G401.6 (cell line): ENCODE measurements around the gene SLIT1.

ENCODE experiments used
- FAIRE-seq: peaks from 2 replicates; lab custom pipeline; 2012; peaks lifted over from hg19 to GRCh38; lab: Jason Lieb, UNC

Gene SLIT1

GRCh38 chr10:96996275-96996965 is 189.3 kb downstream of the SLIT1 start:
- FAIRE-seq: no peak

- no peak for FAIRE-seq
These were observed 189.9 kb downstream of the SLIT1 start for GRCh38 chr10:96995851-96996250.

- no peak for FAIRE-seq
These were observed 193.0 kb downstream of the SLIT1 start for GRCh38 chr10:96992721-96993120.

DNA sequence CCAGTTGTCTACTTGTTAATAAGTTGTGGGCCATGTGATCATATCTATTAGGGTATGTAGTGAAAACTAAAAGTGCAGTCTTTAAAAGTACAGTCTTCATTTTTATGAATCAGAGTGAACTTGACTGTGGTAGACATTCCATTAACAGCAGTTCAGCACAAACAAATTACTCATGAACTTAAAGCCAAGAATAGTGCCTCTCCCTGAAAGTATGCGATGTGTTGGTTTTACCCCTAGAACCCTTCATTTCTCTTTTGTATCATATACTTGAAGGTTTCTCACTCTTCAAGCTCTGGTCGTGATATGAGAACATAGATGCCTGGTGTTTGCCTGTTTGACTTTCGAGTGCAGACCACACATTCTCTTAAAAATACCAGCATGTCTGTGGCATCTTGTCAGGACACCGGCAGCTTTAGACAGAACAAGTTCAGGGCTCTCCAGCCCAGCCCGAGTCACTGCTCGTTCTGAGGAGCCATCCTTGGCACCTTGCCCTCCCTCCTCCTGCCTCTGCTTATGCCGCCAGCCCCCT is 194.4 kb downstream of the SLIT1 start:
- no peak for FAIRE-seq

DNA sequence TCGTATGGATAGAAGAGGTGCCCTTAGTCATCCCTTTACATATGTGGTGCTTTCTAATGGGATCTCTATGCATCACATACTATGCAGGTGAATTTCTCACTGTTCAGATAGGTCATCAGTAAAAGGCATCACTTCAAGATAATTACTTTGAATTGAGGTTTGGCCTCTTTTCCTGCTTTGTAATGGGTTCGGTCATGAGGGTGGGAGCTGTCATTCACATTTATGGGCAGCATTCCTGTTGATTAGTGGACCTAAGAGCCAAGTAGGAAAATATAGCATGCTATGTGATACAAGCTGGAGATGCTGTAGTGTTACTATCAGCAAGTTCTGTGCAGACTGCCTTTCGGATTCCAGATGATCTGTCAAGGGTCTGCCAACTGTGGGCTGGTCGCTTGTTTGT is 197.3 kb downstream of the SLIT1 start:
- FAIRE-seq: no peak

DNA sequence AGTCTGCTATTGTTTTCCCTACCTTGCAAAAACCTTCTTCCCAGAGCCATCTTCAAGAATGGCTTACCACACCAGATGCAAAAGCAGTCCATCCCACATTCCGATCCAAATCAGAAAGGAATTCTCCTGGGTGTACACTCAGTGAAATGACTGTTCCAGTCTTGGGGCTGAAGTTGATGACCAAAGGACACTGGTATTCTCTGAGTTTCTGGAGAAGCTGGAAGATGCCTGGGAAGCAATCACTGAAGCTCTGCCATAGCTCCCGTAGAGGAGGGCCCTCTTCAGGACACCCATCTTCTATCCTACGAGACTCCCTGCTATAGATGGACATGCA is 197.9 kb downstream of the SLIT1 start:
- no peak for FAIRE-seq

DNA sequence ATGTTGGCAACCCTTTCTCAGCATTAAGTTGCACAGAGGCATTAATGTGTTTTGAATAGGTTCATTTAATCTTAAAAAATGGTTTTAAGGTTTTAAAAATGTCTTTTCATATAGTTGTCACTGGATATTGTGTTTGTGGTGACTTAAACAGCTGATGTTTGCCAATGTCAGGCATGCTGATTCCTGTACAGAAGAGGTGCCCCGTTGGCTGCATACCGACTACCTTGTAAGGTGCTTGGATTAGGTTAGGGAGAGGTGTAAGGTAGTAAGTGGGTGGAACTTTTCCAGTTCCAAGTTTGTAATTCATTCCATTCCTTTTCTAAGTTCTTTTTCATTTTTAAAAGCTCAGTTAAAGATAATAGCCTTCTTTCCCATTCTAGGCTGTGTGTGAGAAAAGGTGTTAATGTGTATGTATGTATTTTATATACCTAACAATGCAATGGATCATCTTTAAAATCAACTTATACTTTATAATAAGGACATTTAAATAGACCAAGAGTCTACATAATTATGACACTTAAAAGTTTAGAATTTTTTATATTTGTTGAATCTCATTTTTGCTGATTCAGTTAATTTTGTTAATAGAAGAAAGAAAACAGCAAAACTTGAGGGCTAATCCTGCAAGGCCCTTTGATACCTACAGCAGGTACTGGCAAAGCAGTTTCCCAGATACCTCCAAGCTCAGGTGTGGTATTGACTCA is 198.5 kb downstream of the SLIT1 start:
- no peak for FAIRE-seq

- no peak for FAIRE-seq
These were observed 199.4 kb downstream of the SLIT1 start for GRCh38 chr10:96986200-96986856.

- no peak for FAIRE-seq
These were observed 201.1 kb downstream of the SLIT1 start for GRCh38 chr10:96984541-96985131.

GRCh38 chr10:96982149-96982930 is 203.4 kb downstream of the SLIT1 start:
- FAIRE-seq: no peak

GRCh38 chr10:96978621-96979154 is 207.1 kb downstream of the SLIT1 start:
- no peak for FAIRE-seq

- FAIRE-seq: no peak
These were observed 210.6 kb downstream of the SLIT1 start for GRCh38 chr10:96975136-96975535.

DNA sequence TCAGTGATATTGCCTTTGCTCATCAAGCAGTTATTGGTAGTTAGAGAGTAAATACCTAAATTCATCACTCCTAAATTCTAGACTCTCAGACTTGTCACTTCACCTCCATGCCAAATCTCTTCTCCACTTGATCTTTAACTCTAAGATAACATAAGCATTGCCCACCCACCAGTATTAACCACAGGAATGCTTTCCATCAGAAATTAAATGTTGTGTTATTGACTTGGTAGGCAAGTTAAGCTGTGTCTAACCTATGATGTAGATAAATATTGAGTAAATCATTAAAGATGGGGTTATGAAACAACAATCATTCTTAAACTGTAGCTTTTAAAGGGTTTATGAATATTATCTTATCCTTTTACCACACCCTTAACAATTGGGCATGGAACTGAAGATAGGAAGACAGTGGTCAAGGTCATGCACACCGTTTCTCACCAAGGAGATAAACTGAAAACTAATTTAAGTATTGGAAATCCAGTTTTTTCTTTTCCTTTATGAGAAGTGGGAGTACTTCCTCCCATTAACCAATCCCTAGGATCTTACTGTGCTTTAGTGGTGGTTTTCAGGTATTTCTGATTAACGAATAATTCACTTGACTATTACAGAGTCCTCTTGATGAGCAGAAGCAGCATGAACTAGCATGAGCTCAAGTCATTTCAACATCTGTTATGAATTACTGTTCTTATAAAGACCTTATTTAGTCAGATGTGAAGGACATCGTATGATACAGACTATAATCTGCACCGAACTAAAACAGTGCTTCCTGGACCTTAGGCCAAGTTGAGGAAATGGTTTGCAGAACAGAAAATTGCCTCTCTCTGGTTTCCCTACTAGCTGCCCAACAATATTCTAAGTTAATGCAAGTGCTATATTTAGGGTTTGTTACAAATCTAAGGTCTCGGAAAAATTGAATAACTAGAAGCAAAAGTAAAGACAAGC is 211.7 kb downstream of the SLIT1 start:
- FAIRE-seq: no peak

- FAIRE-seq: no peak
These were observed 213.5 kb downstream of the SLIT1 start for GRCh38 chr10:96972264-96972663.

DNA sequence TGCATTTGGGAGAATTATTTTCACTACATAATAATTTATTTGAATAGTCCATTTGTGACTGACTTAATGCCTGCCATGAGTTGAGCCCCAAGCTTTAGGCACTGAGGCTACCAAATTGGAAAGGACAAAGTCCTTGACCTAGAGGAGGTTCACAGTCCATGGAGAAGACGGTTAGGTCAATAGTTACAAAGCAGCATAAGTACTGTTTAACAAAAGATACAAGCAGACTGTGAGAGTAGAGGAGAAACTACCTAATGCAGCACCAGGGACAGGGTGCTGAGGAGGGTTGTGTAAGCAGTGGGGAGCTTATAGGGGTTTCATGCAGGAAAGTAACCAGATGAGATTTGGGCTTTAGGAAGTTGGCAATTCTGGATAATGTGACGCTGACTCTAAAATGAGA is 214.4 kb downstream of the SLIT1 start:
- no peak for FAIRE-seq

GRCh38 chr10:96968682-96969423 is 216.9 kb downstream of the SLIT1 start:
- FAIRE-seq: no peak

GRCh38 chr10:96967847-96968246 is 217.9 kb downstream of the SLIT1 start:
- no peak for FAIRE-seq

GRCh38 chr10:96964131-96964530 is 221.6 kb downstream of the SLIT1 start:
- no peak for FAIRE-seq

DNA sequence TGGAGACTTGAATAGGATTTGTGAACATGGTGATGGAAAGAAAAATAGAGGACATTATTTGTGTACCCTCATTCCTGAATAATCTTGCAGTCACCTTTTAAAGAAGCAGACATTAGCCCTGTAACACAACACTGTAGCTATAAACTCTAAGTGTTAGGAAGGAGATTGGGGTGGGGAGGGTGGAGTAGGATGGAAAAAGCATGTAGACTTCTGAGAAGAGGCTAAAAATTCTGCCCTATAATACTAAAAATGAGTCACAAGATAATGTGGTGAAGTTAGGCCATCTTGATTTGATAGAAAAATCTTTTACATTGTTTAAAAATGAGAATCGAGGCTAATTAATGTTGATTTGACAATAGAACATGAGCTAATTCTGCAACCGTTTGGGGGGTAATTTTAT is 224.9 kb downstream of the SLIT1 start:
- no peak for FAIRE-seq

- FAIRE-seq: no peak
These were observed 226.0 kb downstream of the SLIT1 start for GRCh38 chr10:96959733-96960132.
